Right forelimb (tissue), 1 donor: ENCODE data around the gene ORC5.

Experiments used
- DNase-seq: peaks from one replicate; pipeline ENCODE4 v3.0.0-alpha.2; 2018

Gene ORC5

DNA sequence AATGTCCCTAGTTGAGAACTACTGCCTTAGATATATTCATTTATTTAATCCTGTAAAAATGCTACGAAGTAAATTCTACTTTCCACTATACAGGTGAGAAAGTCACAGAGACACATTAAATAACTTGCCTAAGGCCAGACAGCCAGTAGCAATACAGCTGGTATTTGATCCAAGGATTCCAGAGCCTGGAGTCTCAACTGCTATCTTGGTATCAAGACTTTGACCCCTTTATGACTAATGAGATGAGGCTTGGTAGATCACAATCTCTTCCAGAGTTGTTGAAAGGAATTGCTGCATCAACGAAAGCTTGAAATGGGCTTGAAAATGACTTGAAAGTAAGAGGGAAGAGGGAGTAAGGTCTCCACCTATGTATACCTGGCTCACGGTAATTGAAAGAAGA, 83.3 kb downstream of the ORC5 start:
- no peak for DNase-seq

- DNase-seq, result no peak
Observed at GRCh38 chr7:104123786-104124185, 84.0 kb downstream of the ORC5 start.

DNA sequence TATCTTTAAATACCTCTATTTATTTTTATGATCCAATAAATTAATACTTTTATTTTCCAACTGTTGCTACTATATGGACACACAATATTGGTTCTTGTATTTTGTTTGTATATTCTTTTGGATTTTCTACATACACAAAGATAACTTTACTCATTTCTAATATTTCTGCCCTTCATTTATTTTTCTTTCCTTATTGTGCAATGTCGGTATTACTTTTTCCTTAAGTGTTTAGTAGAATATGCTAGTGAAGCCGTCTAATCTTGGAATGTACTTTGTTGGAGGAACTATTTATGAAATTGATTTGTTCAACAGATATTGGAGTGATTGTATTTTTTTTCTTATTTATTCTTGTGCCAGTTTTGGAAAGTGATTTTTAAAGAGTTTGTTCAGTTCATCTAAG, 94.0 kb downstream of the ORC5 start:
- DNase-seq, result no peak

- DNase-seq, result no peak
Observed at GRCh38 chr7:104112623-104113022, 95.2 kb downstream of the ORC5 start.

DNA sequence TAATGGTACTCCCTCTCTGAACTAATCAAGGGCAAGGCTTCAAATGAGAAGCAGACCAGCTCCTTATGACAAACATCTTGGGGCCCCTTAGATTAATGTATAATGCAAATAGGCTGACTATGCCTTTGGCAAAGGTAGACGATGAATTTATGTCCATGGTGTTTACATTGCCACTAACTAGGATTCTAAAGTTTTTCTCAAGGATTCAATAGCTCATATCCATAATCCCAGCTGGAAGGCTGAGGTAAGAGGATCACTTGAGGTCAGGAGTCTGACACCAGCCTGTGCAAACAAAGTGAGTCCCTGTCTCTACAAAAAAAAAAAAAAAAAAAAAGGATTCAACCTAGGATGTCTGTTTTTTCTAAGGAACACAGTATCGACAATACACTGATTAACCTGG, 96.5 kb downstream of the ORC5 start:
- DNase-seq, result no peak

DNA sequence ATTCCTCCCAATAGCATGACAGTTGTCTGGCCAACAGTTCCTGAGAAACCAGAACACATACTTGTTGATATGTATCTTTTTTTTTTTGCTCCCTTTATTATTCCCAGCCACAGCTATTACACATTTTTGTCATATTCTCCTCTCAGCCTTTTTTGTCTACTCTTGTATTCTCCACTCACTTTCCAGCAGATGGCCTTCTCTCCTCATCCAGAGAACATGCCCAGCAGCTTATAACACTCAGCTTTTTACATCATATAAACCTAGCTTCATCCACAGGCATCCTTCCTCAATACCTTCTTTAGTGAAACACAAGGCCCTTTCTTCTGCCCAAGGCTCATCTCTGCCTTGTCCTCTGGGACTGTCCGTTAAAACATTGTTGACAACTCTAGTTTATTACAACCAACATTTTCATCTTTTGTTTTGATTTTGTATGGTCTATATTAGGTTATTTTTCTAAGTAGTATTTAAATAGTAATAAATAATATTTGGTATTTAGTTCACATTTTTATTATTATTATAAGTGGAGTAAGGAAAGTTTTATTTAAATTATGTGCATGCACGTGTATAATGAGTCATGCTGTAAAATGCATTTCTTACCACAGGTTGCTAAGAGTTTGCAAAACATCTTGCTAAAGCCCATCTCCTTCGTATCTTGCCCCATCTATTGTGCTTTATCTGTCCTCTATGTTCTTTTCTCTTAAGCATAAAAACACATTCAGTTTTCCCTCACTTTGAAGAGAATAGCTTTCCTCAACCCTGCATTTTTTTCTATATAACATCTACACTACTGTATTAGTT, 101.5 kb downstream of the ORC5 start:
- DNase-seq, result no peak

- DNase-seq, result no peak
Observed at GRCh38 chr7:104098890-104099289, 108.9 kb downstream of the ORC5 start.

GRCh38 chr7:104096683-104097082, 111.1 kb downstream of the ORC5 start:
- no peak for DNase-seq

DNA sequence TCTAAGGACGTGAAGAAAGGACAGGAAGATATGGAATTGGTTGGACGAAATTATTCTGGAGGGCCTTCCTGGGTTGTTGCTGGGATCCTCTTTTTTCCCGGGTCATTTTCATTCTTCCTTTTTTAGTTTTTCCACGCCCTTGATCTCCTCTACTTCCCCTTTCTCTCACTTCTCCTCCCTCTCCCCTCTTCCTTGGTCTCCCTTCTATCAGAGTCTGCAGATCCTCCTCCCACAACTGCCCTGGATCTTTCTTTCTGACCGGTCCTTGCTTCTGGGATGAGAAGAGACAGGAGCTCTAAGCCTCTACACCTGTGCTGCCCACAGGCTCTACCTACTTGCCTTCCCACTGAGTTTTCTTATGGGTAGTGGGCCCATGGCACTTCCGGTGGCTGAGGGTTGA, 114.7 kb downstream of the ORC5 start:
- DNase-seq, result no peak

DNA sequence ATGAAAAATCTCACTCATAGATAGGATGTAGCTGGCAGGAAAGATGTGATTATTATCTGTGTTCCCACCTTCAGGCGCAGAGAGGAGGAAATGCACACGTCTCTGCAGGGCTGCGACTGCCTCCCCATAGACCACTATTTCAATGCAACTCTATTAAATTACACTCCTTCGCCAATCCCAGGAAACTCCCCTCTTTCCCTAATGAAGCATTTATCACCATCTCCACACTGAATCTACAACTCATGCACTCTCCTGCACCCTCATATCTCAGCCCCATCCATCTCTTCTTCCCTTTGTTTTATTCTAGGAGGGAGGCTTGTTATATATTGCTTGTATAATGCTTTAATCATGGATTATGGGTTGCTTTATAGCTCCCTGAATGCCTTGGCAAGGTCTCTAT, 116.6 kb downstream of the ORC5 start:
- DNase-seq, result no peak

- no peak for DNase-seq
Observed at GRCh38 chr7:104089612-104090011, 118.2 kb downstream of the ORC5 start.

GRCh38 chr7:104089061-104089460, 118.8 kb downstream of the ORC5 start:
- DNase-seq, result no peak
